Keratinocyte (primary cell): ENCODE measurements around the gene NUP210L. TPM values are rescaled to one million over a fixed set of nuclear protein-coding genes. Genes with fewer than 3 reads are reported as not detected.

Experiments
- DNase-seq: peaks from one replicate; pipeline ENCODE4 v3.0.0-alpha.2; 2011; ENCODE audit warnings: low read depth, missing footprints, low spot score
- FAIRE-seq: peaks from 2 replicates; lab custom pipeline; 2011; peaks lifted over from hg19 to GRCh38; lab: Jason Lieb, UNC
- H2AFZ ChIP-seq: 2 replicates; pipeline ENCODE4 v1.6.0; 2012; ENCODE audit warnings: low read length, control low read depth, inconsistent platforms; ENCODE audit not compliant: control insufficient read depth
- H3K27ac ChIP-seq: 2 replicates; pipeline ENCODE4 v1.5.1; 2011; ENCODE audit warnings: low read length; ENCODE audit not compliant: control insufficient read depth, insufficient read depth
- H3K27me3 ChIP-seq: 3 replicates; pipeline ENCODE4 v1.6.0; 2011; ENCODE audit warnings: low read length; ENCODE audit not compliant: control insufficient read depth, insufficient read depth; ENCODE audit errors: extremely low read depth
- H3K36me3 ChIP-seq, 2 experiments: 2 replicates in 1 of 2; 3 replicates in 1 of 2; pipeline ENCODE4 v1.5.1; 2011; ENCODE audit warnings: low read length in 2 of 2, mild to moderate bottlenecking in 1 of 2; ENCODE audit not compliant: control insufficient read depth in 2 of 2, insufficient read depth in 2 of 2; ENCODE audit errors: extremely low read depth in 1 of 2
- H3K4me1 ChIP-seq: 3 replicates; pipeline ENCODE4 v1.5.1; 2011; ENCODE audit warnings: low read length; ENCODE audit not compliant: control insufficient read depth, insufficient read depth; ENCODE audit errors: extremely low read depth
- H3K4me2 ChIP-seq: 3 replicates; pipeline ENCODE4 v1.6.0; 2011; ENCODE audit warnings: low read depth, low read length; ENCODE audit not compliant: control insufficient read depth, insufficient read depth; ENCODE audit errors: extremely low read depth
- H3K4me3 ChIP-seq, 3 experiments: fragments of 200-600 bp in 1 of 3; sonication (generic) in 1 of 3; 2 replicates in 2 of 3; 3 replicates in 1 of 3; pipeline ENCODE4 v1.5.1; 2011 to 2016; ENCODE audit warnings: low read length in 3 of 3, mild to moderate bottlenecking in 3 of 3, control low read depth in 2 of 3, inconsistent platforms in 1 of 3, low read depth in 1 of 3, mixed read lengths in 1 of 3, mixed run types in 1 of 3, moderate library complexity in 1 of 3; ENCODE audit not compliant: control insufficient read depth in 2 of 3, insufficient read depth in 2 of 3; ENCODE audit errors: extremely low read depth in 1 of 3
- H3K79me2 ChIP-seq: 2 replicates; pipeline ENCODE4 v1.6.0; 2012; ENCODE audit warnings: low read length; ENCODE audit not compliant: control insufficient read depth, insufficient read depth
- H3K9ac ChIP-seq: 3 replicates; pipeline ENCODE4 v1.6.0; 2011; ENCODE audit warnings: low read length; ENCODE audit not compliant: control insufficient read depth, insufficient read depth; ENCODE audit errors: extremely low read depth
- H3K9me1 ChIP-seq: 3 replicates; pipeline ENCODE4 v1.6.0; 2011; ENCODE audit warnings: low read length; ENCODE audit not compliant: control insufficient read depth, insufficient read depth; ENCODE audit errors: extremely low read depth
- H3K9me3 ChIP-seq: 2 replicates; pipeline ENCODE4 v1.5.1; 2012; ENCODE audit warnings: low read depth, low read length; ENCODE audit not compliant: control insufficient read depth
- H4K20me1 ChIP-seq: 3 replicates; pipeline ENCODE4 v1.6.0; 2011; ENCODE audit warnings: low read length; ENCODE audit not compliant: control insufficient read depth, insufficient read depth; ENCODE audit errors: extremely low read depth
- EZH2 ChIP-seq: IDR thresholded peaks from one replicate; pipeline ENCODE4 v1.6.1; 2012; ENCODE audit warnings: inconsistent platforms, mild to moderate bottlenecking, low read length, moderate library complexity
- dilution Hi-C: fragments of 300-500 bp; cut with MboI; formaldehyde crosslinking; loops from one replicate; pipeline ENCODE4 v1.7.0; 2020; ENCODE audit warnings: low sequenced_read_pairs; ENCODE audit not compliant: extremely low pct_ligation_motif_present
- polyA plus RNA-seq, 5 experiments: library from polyadenylated mRNA; depleted of rRNA in 3 of 5; stranded (reverse) in 3 of 5; stranded (forward) in 1 of 5; unstranded in 1 of 5; fragments of >200 nt; gene quantifications; 1 replicate in 1 of 5; 2 replicates in 3 of 5; 3 replicates in 1 of 5; pipeline versions ENCODE4 v1.2.1 to v1.2.3, GENCODE V29; 2011 to 2012; ENCODE audit warnings: missing spikeins in 2 of 5, low read depth in 1 of 5, low replicate concordance in 1 of 5
- TF ChIP-seq, protein P1 (sequence below), 3 experiments: IDR thresholded peaks in 1 of 3; conservative IDR thresholded peaks in 1 of 3; optimal IDR thresholded peaks in 1 of 3; 2 replicates in 2 of 3; 3 replicates in 1 of 3; pipeline versions ENCODE3 to v1.5.1; 2011; ENCODE audit warnings: low read length in 3 of 3, mild to moderate bottlenecking in 3 of 3, moderate library complexity in 2 of 3, control low read depth in 1 of 3, inconsistent platforms in 1 of 3; ENCODE audit not compliant: insufficient read depth in 2 of 3; ENCODE audit errors: extremely low read depth in 1 of 3

NUP210L gene
- polyA plus RNA-seq, 1 donor (not counting 4 experiments of a cell fraction or from before 2014, with no cell fraction given), result 0.01 TPM

DNA sequence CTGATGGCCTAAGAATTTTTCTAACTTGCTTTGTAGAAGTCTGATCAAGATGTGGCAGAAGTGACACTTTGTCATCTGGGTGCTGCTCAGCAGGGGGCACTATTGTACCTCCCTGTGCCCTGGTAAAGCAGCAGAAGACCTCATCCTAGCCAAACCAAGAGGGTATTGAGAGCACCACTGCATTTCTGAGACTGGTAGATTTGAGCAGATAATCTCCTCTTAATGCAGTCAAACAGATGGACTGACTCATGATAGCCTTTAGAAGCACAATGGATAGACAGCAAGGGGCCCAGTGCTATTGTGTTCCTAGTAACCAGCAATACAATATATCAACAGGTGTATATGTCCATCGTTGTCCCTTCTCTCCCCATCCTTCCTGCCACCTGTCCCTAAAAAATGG is 31.3 kb upstream of the NUP210L start:
- H2AFZ ChIP-seq, result no peak overlapping the region
- no peak overlapping the region for H3K4me2 ChIP-seq
- H3K9me1 ChIP-seq, result no peaks in the 10 kb centered on the region
- peaks cover 19% of the 10 kb centered on the region for H3K79me2 ChIP-seq
- H3K9me3 ChIP-seq, result no peaks in the 10 kb centered on the region
- peaks cover 13% of the 10 kb centered on the region for H3K4me1 ChIP-seq
- no peak overlapping the region for H3K4me3 ChIP-seq
- peaks cover 11% of the 10 kb centered on the region for H4K20me1 ChIP-seq
- FAIRE-seq (peak; percentile 39), DNase-seq (no peak)
- H3K9ac ChIP-seq, result no peak overlapping the region
- no peak overlapping the region for H3K27ac ChIP-seq
- dilution Hi-C loops, result no loop called here
- no peaks in the 10 kb centered on the region for H3K27me3 ChIP-seq
- no peak for TF ChIP-seq EZH2
- TF ChIP-seq, protein P1, sequence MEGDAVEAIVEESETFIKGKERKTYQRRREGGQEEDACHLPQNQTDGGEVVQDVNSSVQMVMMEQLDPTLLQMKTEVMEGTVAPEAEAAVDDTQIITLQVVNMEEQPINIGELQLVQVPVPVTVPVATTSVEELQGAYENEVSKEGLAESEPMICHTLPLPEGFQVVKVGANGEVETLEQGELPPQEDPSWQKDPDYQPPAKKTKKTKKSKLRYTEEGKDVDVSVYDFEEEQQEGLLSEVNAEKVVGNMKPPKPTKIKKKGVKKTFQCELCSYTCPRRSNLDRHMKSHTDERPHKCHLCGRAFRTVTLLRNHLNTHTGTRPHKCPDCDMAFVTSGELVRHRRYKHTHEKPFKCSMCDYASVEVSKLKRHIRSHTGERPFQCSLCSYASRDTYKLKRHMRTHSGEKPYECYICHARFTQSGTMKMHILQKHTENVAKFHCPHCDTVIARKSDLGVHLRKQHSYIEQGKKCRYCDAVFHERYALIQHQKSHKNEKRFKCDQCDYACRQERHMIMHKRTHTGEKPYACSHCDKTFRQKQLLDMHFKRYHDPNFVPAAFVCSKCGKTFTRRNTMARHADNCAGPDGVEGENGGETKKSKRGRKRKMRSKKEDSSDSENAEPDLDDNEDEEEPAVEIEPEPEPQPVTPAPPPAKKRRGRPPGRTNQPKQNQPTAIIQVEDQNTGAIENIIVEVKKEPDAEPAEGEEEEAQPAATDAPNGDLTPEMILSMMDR (optimal IDR thresholded peaks at IDR 0.05 in 1 of 3, IDR thresholded peaks at IDR 0.05 in 1 of 3, conservative IDR thresholded peaks at IDR 0.05 in 1 of 3; ENCODE audit: extremely low read depth in 1 of 3, insufficient read depth in 2 of 3, low read length in 3 of 3), result peak; percentile 79 to 92 (median 82)
- no peaks in the 10 kb centered on the region for H3K36me3 ChIP-seq

DNA sequence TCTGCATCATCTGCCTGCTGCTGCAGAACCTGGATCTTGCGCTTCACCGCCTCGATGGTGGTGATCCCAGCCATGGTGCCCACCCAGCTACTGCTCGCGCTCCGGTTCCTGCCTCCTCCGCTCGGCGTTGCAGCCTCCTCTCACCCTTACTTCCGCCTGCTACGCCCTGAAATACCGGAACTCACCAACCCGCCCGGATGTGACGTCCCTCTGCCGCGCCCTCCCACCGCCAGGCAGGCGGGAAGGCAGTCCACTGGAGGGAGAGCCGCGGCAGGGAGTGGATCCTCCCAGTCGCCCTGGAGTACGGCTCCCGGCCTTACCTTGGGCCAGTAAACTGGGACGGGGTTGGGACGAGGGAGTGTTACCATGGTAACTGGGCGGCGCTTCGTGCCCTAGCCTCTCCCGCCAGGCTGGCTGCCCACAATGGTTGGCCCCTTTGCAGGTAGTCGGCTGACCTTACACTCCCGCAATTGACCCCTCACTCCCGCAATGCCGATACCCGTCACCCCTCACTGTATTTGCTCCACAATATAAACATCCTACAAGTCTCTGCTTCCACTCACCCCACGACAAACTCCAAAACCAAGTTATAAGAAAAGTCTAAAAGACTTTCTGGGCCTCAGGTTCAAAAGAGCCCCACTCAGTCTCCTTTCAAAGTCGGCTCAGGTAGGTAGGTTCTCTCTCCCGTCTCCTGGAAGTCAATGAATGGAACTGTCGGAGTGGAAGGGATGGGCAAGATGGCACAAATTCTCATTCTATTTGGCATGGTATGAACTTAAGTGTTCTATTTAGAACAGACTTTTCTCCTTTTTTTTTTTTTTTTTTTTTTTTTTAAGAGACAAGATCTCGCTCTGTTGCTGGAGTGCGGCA is 28.4 kb upstream of the NUP210L start:
- Histone ChIP-seq H3K27me3 (no peaks in the 10 kb centered on the region), H4K20me1 (peaks cover 38% of the 10 kb centered on the region), H3K27ac (peak overlapping the region; percentile 90), H3K4me1 (peaks cover 39% of the 10 kb centered on the region), H3K9me1 (peaks cover 2% of the 10 kb centered on the region), H2AFZ (peak overlapping the region; percentile 94), H3K4me3 (peak overlapping the region; percentile 68 to 99 (median 77)), H3K79me2 (peaks cover 48% of the 10 kb centered on the region), H3K4me2 (peak overlapping the region; percentile 98), H3K9ac (peak overlapping the region; percentile 92), H3K36me3 (peaks cover 2 to 17% of the 10 kb centered on the region in 2 experiments), H3K9me3 (no peaks in the 10 kb centered on the region)
- TF ChIP-seq, protein P1 (optimal IDR thresholded peaks at IDR 0.05 in 1 of 3, IDR thresholded peaks at IDR 0.05 in 1 of 3, conservative IDR thresholded peaks at IDR 0.05 in 1 of 3; ENCODE audit: extremely low read depth in 1 of 3, insufficient read depth in 2 of 3, low read length in 3 of 3), result no peak
- no peak for TF ChIP-seq EZH2
- FAIRE-seq (no peak), DNase-seq (peak; percentile 79)
- dilution Hi-C loops, result no loop called here
